WTC11 (cell line): ENCODE results near the gene RGP1. TPM values are rescaled to one million over a fixed set of nuclear protein-coding genes. Genes with fewer than 3 reads are reported as not detected.

Experiments used
- ATAC-seq: fragments of 200-7000 bp; cut with Tn5 transposase; 2 replicates; pipeline ENCODE4 v1.10.0; 2021; ENCODE audit warnings: mild to moderate bottlenecking, moderate library complexity
- CTCF ChIA-PET: fragments of 300-600 bp; sonication (Branson Sonifier 250); formaldehyde crosslinking; loops from one replicate; lab custom pipeline; 2021; ENCODE audit warnings: antibody characterized with exemption; lab: Charles Lee
- POLR2A ChIA-PET: fragments of 350-600 bp; sonication (Branson Sonifier 250); formaldehyde crosslinking; loops from one replicate; lab custom pipeline; 2021; ENCODE audit warnings: antibody characterized with exemption; lab: Charles Lee
- DNase-seq: peaks from one replicate; pipeline ENCODE4 v3.0.0; 2021; ENCODE audit warnings: low spot score
- H3K27ac Mint-ChIP-seq: 2 replicates; pipeline ENCODE4 v1.8.0; 2021; ENCODE audit warnings: mixed read lengths
- H3K27me3 Mint-ChIP-seq: 2 replicates; pipeline ENCODE4 v1.8.0; 2021; ENCODE audit warnings: low read depth, mild to moderate bottlenecking, moderate library complexity, mixed read lengths
- H3K36me3 Mint-ChIP-seq: 2 replicates; pipeline ENCODE4 v1.8.0; 2021; ENCODE audit warnings: mixed read lengths
- H3K4me1 Mint-ChIP-seq: 2 replicates; pipeline ENCODE4 v1.8.0; 2022; ENCODE audit warnings: mixed read lengths
- H3K4me3 Mint-ChIP-seq: 2 replicates; pipeline ENCODE4 v1.8.0; 2021; ENCODE audit warnings: mild to moderate bottlenecking, moderate library complexity, mixed read lengths
- H3K9me3 Mint-ChIP-seq: 2 replicates; pipeline ENCODE4 v1.8.0; 2021; ENCODE audit warnings: mixed read lengths
- ARID4B ChIP-seq: sonication (generic); formaldehyde crosslinking; IDR thresholded peaks from 2 replicates; pipeline ENCODE4 v1.8.0; 2023; ENCODE audit warnings: missing genetic modification reagents, mild to moderate bottlenecking, borderline replicate concordance
- CREM ChIP-seq: sonication (generic); formaldehyde crosslinking; IDR thresholded peaks from 2 replicates; pipeline ENCODE4 v1.8.1; 2022; ENCODE audit warnings: mild to moderate bottlenecking, missing genetic modification reagents, moderate library complexity
- ETV6 ChIP-seq: sonication (generic); formaldehyde crosslinking; IDR thresholded peaks from 2 replicates; pipeline ENCODE4 v1.8.1; 2022; ENCODE audit warnings: mild to moderate bottlenecking, missing genetic modification reagents
- HMGA2 ChIP-seq: fragments of 250-450 bp; sonication (Bioruptor Pico); IDR thresholded peaks from 2 replicates; pipeline ENCODE4 v1.4.0; 2021; ENCODE audit warnings: mild to moderate bottlenecking, moderate library complexity
- HMGXB4 ChIP-seq: sonication (generic); formaldehyde crosslinking; IDR thresholded peaks from 2 replicates; pipeline ENCODE4 v1.8.1; 2023; ENCODE audit warnings: mild to moderate bottlenecking, moderate library complexity, missing genetic modification reagents
- MXD4 ChIP-seq: fragments of 250-450 bp; sonication (Bioruptor Pico); IDR thresholded peaks from 2 replicates; pipeline ENCODE4 v1.8.0; 2021; ENCODE audit warnings: mild to moderate bottlenecking, moderate library complexity, borderline replicate concordance
- PRDM15 ChIP-seq: sonication (generic); formaldehyde crosslinking; IDR thresholded peaks from 2 replicates; pipeline ENCODE4 v1.8.0; 2022; ENCODE audit warnings: missing genetic modification reagents
- PREB ChIP-seq: sonication (generic); formaldehyde crosslinking; IDR thresholded peaks from 2 replicates; pipeline ENCODE4 v1.8.1; 2022; ENCODE audit warnings: mild to moderate bottlenecking, missing genetic modification reagents, moderate library complexity, borderline replicate concordance
- PRRX2 ChIP-seq: fragments of 250-450 bp; sonication (Bioruptor Pico); IDR thresholded peaks from 2 replicates; pipeline ENCODE4 v1.8.0; 2021; ENCODE audit warnings: mild to moderate bottlenecking
- RELA ChIP-seq: sonication (generic); formaldehyde crosslinking; IDR thresholded peaks from 2 replicates; pipeline ENCODE4 v1.8.1; 2022; ENCODE audit warnings: missing genetic modification reagents, mild to moderate bottlenecking, borderline replicate concordance
- SP1 ChIP-seq: sonication (generic); formaldehyde crosslinking; conservative IDR thresholded peaks from 2 replicates; pipeline ENCODE4 v1.8.1; 2022; ENCODE audit warnings: missing genetic modification reagents
- TEAD1 ChIP-seq: sonication (generic); formaldehyde crosslinking; IDR thresholded peaks from 2 replicates; pipeline ENCODE4 v1.8.0; 2022; ENCODE audit warnings: mild to moderate bottlenecking, missing genetic modification reagents
- TP53 ChIP-seq: sonication (generic); formaldehyde crosslinking; IDR thresholded peaks from 2 replicates; pipeline ENCODE4 v1.8.1; 2023; ENCODE audit warnings: mild to moderate bottlenecking, missing genetic modification reagents
- ZBTB43 ChIP-seq: sonication (generic); formaldehyde crosslinking; IDR thresholded peaks from 2 replicates; pipeline ENCODE4 v1.8.1; 2023; ENCODE audit warnings: mild to moderate bottlenecking, missing genetic modification reagents
- ZNF138 ChIP-seq: sonication (generic); formaldehyde crosslinking; conservative IDR thresholded peaks from 2 replicates; pipeline ENCODE4 v1.8.1; 2022; ENCODE audit warnings: mild to moderate bottlenecking, moderate library complexity, missing genetic modification reagents
- ZNF416 ChIP-seq: fragments of 250-450 bp; sonication (Bioruptor Pico); IDR thresholded peaks from 2 replicates; pipeline ENCODE4 v1.9.0; 2021; ENCODE audit warnings: mild to moderate bottlenecking, inconsistent platforms
- ZNF512 ChIP-seq: sonication (generic); formaldehyde crosslinking; IDR thresholded peaks from 2 replicates; pipeline ENCODE4 v1.8.1; 2022; ENCODE audit warnings: missing genetic modification reagents, borderline replicate concordance
- total RNA-seq: library from RNA; stranded (reverse); gene quantifications from 3 replicates; pipeline ENCODE4 v1.2.3, GENCODE V29; 2021

Gene RGP1
- total RNA-seq, 1 experiment from 2014 or later: 30.0 TPM

GRCh38 chr9:35708146-35708545 is 40.9 kb upstream of the RGP1 start:
- Mint-ChIP-seq H3K27ac (no peak overlapping the region), H3K36me3 (peaks cover 84% of the 10 kb centered on the region), H3K9me3 (no peaks in the 10 kb centered on the region), H3K4me3 (no peak overlapping the region), H3K4me1 (no peaks in the 10 kb centered on the region), H3K27me3 (no peaks in the 10 kb centered on the region)
- POLR2A ChIA-PET: no interaction called here
- DNase-seq: no peak
- no peak for ATAC-seq
- TF ChIP-seq ARID4B (CRISPR knock-in tag) (no peak), TP53 (CRISPR knock-in tag) (no peak), ZNF416 (CRISPR knock-in tag) (no peak), SP1 (no peak)
- CTCF ChIA-PET: interaction anchor here (1.7 kb wide), 1 partner anchor 11 kb away, joined by 5 read pairs; no protein-coding TSS in a partner anchor

- no peaks in the 10 kb centered on the region for H3K4me1 Mint-ChIP-seq
- ATAC-seq: no peak
- POLR2A ChIA-PET: no interaction called here
- no peaks in the 10 kb centered on the region for H3K27me3 Mint-ChIP-seq
- TF ChIP-seq CREM (CRISPR knock-in tag) (no peak), PRRX2 (CRISPR knock-in tag) (no peak), PREB (CRISPR knock-in tag) (no peak), PRDM15 (CRISPR knock-in tag) (no peak), ZBTB43 (CRISPR knock-in tag) (no peak), HMGA2 (CRISPR knock-in tag) (no peak), ZNF138 (CRISPR knock-in tag) (no peak), ZNF512 (no peak), ETV6 (CRISPR knock-in tag) (no peak), HMGXB4 (CRISPR knock-in tag) (no peak), TEAD1 (CRISPR knock-in tag) (no peak), RELA (CRISPR knock-in tag) (no peak), MXD4 (CRISPR knock-in tag) (no peak)
- H3K4me3 Mint-ChIP-seq: no peak overlapping the region
- H3K9me3 Mint-ChIP-seq: no peaks in the 10 kb centered on the region
- peaks cover 82% of the 10 kb centered on the region for H3K36me3 Mint-ChIP-seq
- CTCF ChIA-PET: interaction anchor here (4.1 kb wide), 1 partner anchor 14 kb away, joined by 29 read pairs; no protein-coding TSS in a partner anchor
- H3K27ac Mint-ChIP-seq: no peak overlapping the region
- no peak for DNase-seq
Measured at GRCh38 chr9:35710818-35711500, 38.1 kb upstream of the RGP1 start.
